Measurements from ENCODE around the gene ARHGEF25. TPM values are rescaled to one million over a fixed set of nuclear protein-coding genes. Genes with fewer than 3 reads are reported as not detected.

Gene ARHGEF25
- total RNA-seq, 1 donor from 2014 or later: 1.5 TPM

- ATAC-seq: peak; percentile 28
- no peak for DNase-seq (ENCODE audit: low spot score)
These were observed 9.8 kb downstream of the ARHGEF25 start for GRCh38 chr12:57620936-57621496.

- DNase-seq (ENCODE audit: low spot score) (peak; percentile 58), ATAC-seq (peak; percentile 86)
These were observed 10.5 kb downstream of the ARHGEF25 start for GRCh38 chr12:57621497-57622292.

- ATAC-seq: no peak
- DNase-seq (ENCODE audit: low spot score): peak; percentile 21
These were observed 11.3 kb downstream of the ARHGEF25 start for GRCh38 chr12:57622293-57623245.

GRCh38 chr12:57623385-57623784, 12.2 kb downstream of the ARHGEF25 start:
- DNase-seq (ENCODE audit: low spot score): no peak
- ATAC-seq: no peak

- DNase-seq (ENCODE audit: low spot score) (peak; percentile 14), ATAC-seq (no peak)
These were observed 12.7 kb downstream of the ARHGEF25 start for GRCh38 chr12:57623811-57624390.

GRCh38 chr12:57624441-57625220, 13.4 kb downstream of the ARHGEF25 start:
- no peak for ATAC-seq

GRCh38 chr12:57625261-57626032, 14.2 kb downstream of the ARHGEF25 start:
- ATAC-seq: no peak
- peak; percentile 39 for DNase-seq (ENCODE audit: low spot score)

More at GRCh38 chr12:57624441-57625220, 13.4 kb downstream of the ARHGEF25 start:
- peak; percentile 24 for DNase-seq (ENCODE audit: low spot score)

- peak; percentile 50 for DNase-seq (ENCODE audit: low spot score)
- peak; percentile 46 for ATAC-seq
These were observed 15.1 kb downstream of the ARHGEF25 start for GRCh38 chr12:57626111-57626920.

GRCh38 chr12:57626921-57627445, 15.7 kb downstream of the ARHGEF25 start:
- DNase-seq (ENCODE audit: low spot score): peak; percentile 16
- ATAC-seq: no peak

GRCh38 chr12:57627501-57628279, 16.5 kb downstream of the ARHGEF25 start:
- DNase-seq (ENCODE audit: low spot score): peak; percentile 41

GRCh38 chr12:57628280-57629191, 17.3 kb downstream of the ARHGEF25 start:
- ATAC-seq: no peak
- peak; percentile 37 for DNase-seq (ENCODE audit: low spot score)

More at GRCh38 chr12:57627501-57628279, 16.5 kb downstream of the ARHGEF25 start:
- no peak for ATAC-seq

- ATAC-seq (no peak), DNase-seq (ENCODE audit: low spot score) (peak; percentile 34)
These were observed 18.7 kb downstream of the ARHGEF25 start for GRCh38 chr12:57629897-57630471.

GRCh38 chr12:57630891-57631433, 19.7 kb downstream of the ARHGEF25 start:
- no peak for ATAC-seq
- DNase-seq (ENCODE audit: low spot score): peak; percentile 42

- ATAC-seq: no peak
- DNase-seq (ENCODE audit: low spot score): peak; percentile 27
These were observed 20.4 kb downstream of the ARHGEF25 start for GRCh38 chr12:57631566-57632072.

Measured in left lobe of liver (tissue), 2 donors.